K562 (cell line): Measurements from ENCODE around the gene TMEM41B. TPM values are rescaled to one million over a fixed set of nuclear protein-coding genes. Genes with fewer than 3 reads are reported as not detected.

ENCODE experiments used
- ATAC-seq: fragments of 200-7000 bp; cut with Tn5 transposase; 3 replicates; pipeline ENCODE4 v1.9.1; 2020; ENCODE audit warnings: moderate library complexity
- BruUV-seq: library from RNA; stranded (reverse); fragments of 400-500 nt; replicated peaks from 2 replicates; lab custom pipeline; 2021; lab: Mats Ljungman, UMichigan
- CTCF ChIA-PET: fragments of 300-600 bp; formaldehyde crosslinking; extraction: SDS; loops from one replicate; lab custom pipeline; 2021; ENCODE audit warnings: low intra/inter-chr PET ratio; lab: Yijun Ruan, JAX
- POLR2A ChIA-PET: fragments of 300-600, 350-650 bp; sonication (Branson Sonifier 250); formaldehyde crosslinking; extraction: SDS; loops from one replicate; lab custom pipeline; 2021; ENCODE audit warnings: antibody characterized with exemption, inconsistent platforms; lab: Yijun Ruan, JAX
- DNase-seq, 4 experiments: peaks; one replicate each; pipeline versions ENCODE4 v3.0.0 to v3.0.0-alpha.2; 2011 to 2018; ENCODE audit warnings: low spot score in 3 of 4, mixed read lengths in 3 of 4; ENCODE audit errors: extremely low read depth in 1 of 4
- FAIRE-seq: peaks from 2 replicates; lab custom pipeline; 2011; peaks lifted over from hg19 to GRCh38; lab: Jason Lieb, UNC
- H2AFZ ChIP-seq: 2 replicates; pipeline ENCODE4 v1.6.0; 2011; ENCODE audit warnings: low read depth, low read length, control low read depth, inconsistent platforms
- H3K27ac ChIP-seq: fragments of 200-600 bp; 3 replicates; pipeline ENCODE4 v1.8.0; 2011; ENCODE audit warnings: low read depth, mild to moderate bottlenecking, control low read depth, inconsistent platforms, low read length, moderate library complexity, mixed read lengths; ENCODE audit errors: extremely low read depth
- H3K27me3 ChIP-seq, 2 experiments: fragments of 300-600 bp in 1 of 2; 2 replicates in 1 of 2; 3 replicates in 1 of 2; pipeline versions ENCODE4 v1.6.0 to v1.8.0; 2011; ENCODE audit warnings: inconsistent platforms in 2 of 2, low read length in 2 of 2, mild to moderate bottlenecking in 1 of 2, mixed read lengths in 1 of 2, moderate library complexity in 1 of 2; ENCODE audit not compliant: control insufficient read depth in 2 of 2, insufficient read depth in 2 of 2
- H3K36me3 ChIP-seq: fragments of 300-600 bp; 3 replicates; pipeline ENCODE4 v1.8.0; 2011; ENCODE audit warnings: mild to moderate bottlenecking, low read length, inconsistent platforms; ENCODE audit not compliant: control insufficient read depth, insufficient read depth
- H3K4me1 ChIP-seq, 2 experiments: fragments of 200-600 bp in 1 of 2; replicated peaks in 1 of 2; 2 replicates in 1 of 2; 3 replicates in 1 of 2; pipeline versions ENCODE4 v1.5.1 to v1.8.0; 2011; ENCODE audit warnings: inconsistent platforms in 2 of 2, low read length in 2 of 2, mild to moderate bottlenecking in 1 of 2, mixed read lengths in 1 of 2, moderate library complexity in 1 of 2; ENCODE audit not compliant: control insufficient read depth in 2 of 2, insufficient read depth in 2 of 2
- H3K4me2 ChIP-seq: 2 replicates; pipeline ENCODE4 v1.6.1; 2011; ENCODE audit warnings: low read length, control low read depth, inconsistent platforms, mixed read lengths; ENCODE audit not compliant: insufficient read depth
- H3K4me3 ChIP-seq: fragments of 200-600 bp; sonication (generic), shearing (Covaris generic); 2 replicates; pipeline ENCODE4 v1.5.1; 2016; ENCODE audit warnings: control low read depth, inconsistent platforms
- H3K79me2 ChIP-seq: fragments of 200-600 bp; 3 replicates; pipeline ENCODE4 v1.8.0; 2011; ENCODE audit warnings: low read length, inconsistent platforms; ENCODE audit not compliant: control insufficient read depth, insufficient read depth
- H3K9ac ChIP-seq, 2 experiments: 2 replicates each; pipeline versions ENCODE4 v1.6.0 to v1.6.1; 2011; ENCODE audit warnings: low read depth in 2 of 2, low read length in 2 of 2, control low read depth in 1 of 2, inconsistent platforms in 1 of 2, mild to moderate bottlenecking in 1 of 2, mixed read lengths in 1 of 2; ENCODE audit not compliant: insufficient read depth in 1 of 2
- H3K9me1 ChIP-seq: one replicate; pipeline ENCODE4 v1.6.0; 2011; ENCODE audit warnings: inconsistent platforms, mild to moderate bottlenecking, low read length, moderate library complexity; ENCODE audit not compliant: control insufficient read depth, insufficient read depth
- H3K9me3 ChIP-seq: replicated peaks from 2 replicates; pipeline ENCODE4 v1.5.1; 2011; ENCODE audit warnings: low read depth, low read length, inconsistent platforms; ENCODE audit not compliant: control insufficient read depth, insufficient read depth
- H4K20me1 ChIP-seq: replicated peaks from 2 replicates; pipeline ENCODE4 v1.6.1; 2011; ENCODE audit warnings: low read length, inconsistent platforms, mixed read lengths; ENCODE audit not compliant: control insufficient read depth, insufficient read depth
- AFF1 ChIP-seq, 2 experiments: fragments of 450-650 bp; IDR thresholded peaks; 2 replicates each; pipeline ENCODE4 v1.6.1; 2018; ENCODE audit warnings: mild to moderate bottlenecking in 2 of 2, low read depth in 1 of 2; ENCODE audit not compliant: partially characterized antibody in 2 of 2
- ARID2 ChIP-seq: fragments of 450-650 bp; IDR thresholded peaks from 2 replicates; pipeline ENCODE4 v1.6.1; 2017; ENCODE audit warnings: antibody characterized with exemption, mild to moderate bottlenecking
- FOXJ2 ChIP-seq: fragments of 200-800 bp; sonication (Bioruptor generic); IDR thresholded peaks from 2 replicates; pipeline ENCODE4 v1.6.1; 2016; ENCODE audit warnings: missing genetic modification characterization, missing compliant biosample characterization
- GTF2F1 ChIP-seq: IDR thresholded peaks from 2 replicates; pipeline ENCODE4 v1.6.1; 2011; ENCODE audit warnings: low read depth, low read length, improper control_type of control experiment
- JUND ChIP-seq, 2 experiments: IDR thresholded peaks; 2 replicates in 1 of 2; 3 replicates in 1 of 2; pipeline ENCODE4 v1.6.1; 2011; ENCODE audit warnings: borderline replicate concordance in 2 of 2, low read depth in 2 of 2, low read length in 2 of 2, improper control_type of control experiment in 1 of 2, missing biosample characterization in 1 of 2, missing genetic modification characterization in 1 of 2, missing genetic modification reagents in 1 of 2
- KAT8 ChIP-seq: fragments of 450-650 bp; IDR thresholded peaks from 2 replicates; pipeline ENCODE4 v1.6.1; 2016; ENCODE audit warnings: low read depth, mild to moderate bottlenecking
- KDM4B ChIP-seq, 2 experiments: fragments of 450-650 bp in 1 of 2; sonication (generic) in 1 of 2; IDR thresholded peaks; 2 replicates each; pipeline ENCODE4 v1.6.1; 2016 to 2017; ENCODE audit warnings: borderline replicate concordance in 2 of 2, antibody characterized with exemption in 1 of 2, low read depth in 1 of 2, mild to moderate bottlenecking in 1 of 2
- MEF2A ChIP-seq: IDR thresholded peaks from 2 replicates; pipeline ENCODE4 v1.6.1; 2011; ENCODE audit warnings: low read depth, mild to moderate bottlenecking, low read length, moderate library complexity; ENCODE audit not compliant: control insufficient read depth
- PHF21A ChIP-seq: fragments of 450-650 bp; IDR thresholded peaks from 2 replicates; pipeline ENCODE4 v1.6.1; 2017; ENCODE audit warnings: low read depth, borderline replicate concordance
- PTRF ChIP-seq: fragments of 450-650 bp; IDR thresholded peaks from 2 replicates; pipeline ENCODE4 v1.6.1; 2016; ENCODE audit warnings: mild to moderate bottlenecking, missing genetic modification characterization, missing compliant biosample characterization
- SPI1 ChIP-seq: IDR thresholded peaks from 2 replicates; pipeline ENCODE4 v1.6.1; 2011; ENCODE audit warnings: low read depth, low read length, control low read depth, borderline replicate concordance
- TCF3 ChIP-seq: sonication (generic); formaldehyde crosslinking; IDR thresholded peaks from 2 replicates; pipeline ENCODE4 v1.4.0; 2020; ENCODE audit warnings: mild to moderate bottlenecking, missing genetic modification reagents
- THAP12 ChIP-seq: fragments of 250-450 bp; sonication (Bioruptor Pico); IDR thresholded peaks from 2 replicates; pipeline ENCODE4 v1.9.0; 2021; ENCODE audit warnings: mild to moderate bottlenecking, inconsistent platforms
- ZEB2 ChIP-seq: fragments of 450-650 bp; IDR thresholded peaks from 2 replicates; pipeline ENCODE4 v1.6.1; 2016
- ZNF12 ChIP-seq: sonication (generic); formaldehyde crosslinking; IDR thresholded peaks from 2 replicates; pipeline ENCODE4 v1.4.0; 2020; ENCODE audit warnings: mild to moderate bottlenecking, missing genetic modification reagents
- WGBS: fragments of 100-300 bp; shearing (Covaris generic); methylation state at CpG from one replicate; pipeline ENCODE4 v1.1.6; 2016; ENCODE audit warnings: low coverage, mixed read lengths; ENCODE audit not compliant: insufficient coverage; ENCODE audit errors: missing lambda C conversion rate; 5-methylcytosine and 5-hydroxymethylcytosine counted together
- in situ Hi-C: fragments of 300-500 bp; cut with MboI; formaldehyde crosslinking; loops from 4 replicates; pipeline ENCODE4 v1.15.0; 2018; ENCODE audit warnings: inconsistent platforms, mixed read lengths
- intact Hi-C: fragments of 100-400 bp; cut with micrococcal nuclease; formaldehyde crosslinking; loops from 2 replicates; pipeline ENCODE4 v1.14.2; 2022
- polyA plus RNA-seq, 8 experiments: library from polyadenylated mRNA; depleted of rRNA in 4 of 8; stranded (reverse) in 5 of 8; unstranded in 3 of 8; fragments of >200 nt; fragmentation: Nextera tagmentation in 2 of 8; fragmentation: Illumina TruSeq in 1 of 8; extraction: Ambion mirVana in 2 of 8; extraction: Trizol in 1 of 8; gene quantifications; 2 replicates each; pipeline versions ENCODE4 v1.2.1 to v1.2.3, GENCODE V29; 2011 to 2014; ENCODE audit warnings: inconsistent platforms in 1 of 8, missing spikeins in 1 of 8
- total RNA-seq, 7 experiments: library from RNA; depleted of rRNA in 6 of 7; stranded (reverse); fragments of >200 nt in 6 of 7; fragmentation: Illumina TruSeq in 2 of 7; extraction: Trizol in 2 of 7; gene quantifications; 2 replicates each; pipeline versions ENCODE4 v1.2.1 to v1.2.3, GENCODE V29; 2011 to 2021; ENCODE audit warnings: low replicate concordance in 1 of 7

TMEM41B gene
- total and polyA plus RNA-seq, 9 of the 15 experiments (the other 6 are each of a cell fraction or from before 2014, with no cell fraction given), result 17.1 to 89.6 (median 48.7) TPM

DNA sequence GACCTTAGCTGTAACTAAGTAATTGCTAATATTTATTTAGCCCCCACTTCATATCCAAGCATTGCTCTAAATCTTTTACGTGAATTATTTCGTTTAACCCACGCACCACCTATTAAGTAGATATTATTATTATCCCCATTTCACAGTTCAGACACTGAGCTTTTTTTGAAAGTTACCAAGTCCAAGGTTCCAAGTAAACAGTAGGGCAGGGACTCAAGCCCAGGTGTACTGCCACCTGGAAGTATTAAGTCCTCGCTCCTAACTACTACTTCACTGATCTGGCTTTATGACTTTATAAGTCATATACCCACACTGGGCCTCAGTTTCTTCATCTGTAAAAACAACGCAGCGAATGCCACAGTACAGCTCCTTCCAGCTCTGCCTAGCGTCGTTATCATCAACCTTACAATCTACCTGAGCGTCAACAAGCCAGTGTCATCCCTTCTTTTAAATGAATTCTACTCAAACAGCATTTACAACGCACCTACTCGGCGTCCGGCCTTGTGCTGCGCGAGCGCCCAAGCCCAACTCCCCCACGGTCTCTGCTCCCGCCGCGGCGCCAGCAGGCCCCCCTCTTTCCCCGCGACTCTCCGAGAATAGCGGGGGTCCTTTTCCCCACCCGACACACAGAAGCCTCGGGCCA, 624 bp downstream of the TMEM41B start:
- Histone ChIP-seq H3K9me1 (peaks cover 7% of the 10 kb centered on the region), H3K27ac (peak overlapping the region; percentile 94), H3K4me2 (peak overlapping the region; percentile 94), H4K20me1 (peaks cover 5% of the 10 kb centered on the region; the same call in 1 of the 2 replicates), H3K27me3 (no peaks in the 10 kb centered on the region), H3K79me2 (peaks cover 58% of the 10 kb centered on the region), H3K9me3 (peaks cover 4% of the 10 kb centered on the region; the same call in 1 of the 2 replicates), H3K4me1 (peaks cover 26 to 31% of the 10 kb centered on the region in 2 experiments), H3K9ac (peak overlapping the region; percentile 89 to 96), H2AFZ (peak overlapping the region; percentile 77), H3K4me3 (peak overlapping the region; percentile 97), H3K36me3 (peaks cover 22% of the 10 kb centered on the region; the same call in 2 of the 3 replicates)
- 2% methylated on average over 25 of the region's 27 CpGs for WGBS
- BruUV-seq, result TSS peak; percentile 52
- peak in 2 of 4 experiments; percentile 39 to 48 for DNase-seq
- ChIA-PET POLR2A (interaction anchor here (0.5 to 3.4 kb wide), 15 partner anchors 8 to 535 kb away, joined by 3 to 26 read pairs (median 4); partner anchors contain the start of genes DENND5A, IPO7, WEE1 and ZNF143), CTCF (no interaction called here)
- no peak for FAIRE-seq
- in situ Hi-C loops (no loop called here), intact Hi-C loops (loop anchor here (1.0 kb wide), 1 partner anchor 71 kb away; the partner anchor contains the start of gene IPO7)
- ATAC-seq, result peak; percentile 25
- no peak for TF ChIP-seq JUND (IDR thresholded peaks at IDR 0.05; ENCODE audit: borderline replicate concordance, low read depth, low read length)
- TF ChIP-seq JUND (tag; IDR thresholded peaks at IDR 0.05; ENCODE audit: borderline replicate concordance, low read depth, low read length), result peak; percentile 9; the same call in 1 of the 3 replicates
- TF ChIP-seq AFF1 (IDR thresholded peaks at IDR 0.05; ENCODE audit: low read depth in 1 of 2, partially characterized antibody in 2 of 2), result peak in 1 of 2 experiments; percentile 45
- no peak for TF ChIP-seq MEF2A
- no peak for TF ChIP-seq PTRF (tag)
- TF ChIP-seq TCF3 (CRISPR knock-in tag), result 0 out of 2 replicates have a peak, but pooled peaks have one; percentile 10
- TF ChIP-seq KAT8, result no peak
- peak; percentile 34; the same call in 1 of the 2 replicates for TF ChIP-seq FOXJ2 (tag)
- TF ChIP-seq PHF21A, result no peak
- TF ChIP-seq ZEB2, result peak; percentile 66
- TF ChIP-seq ARID2, result 0 out of 2 replicates have a peak, but pooled peaks have one; percentile 36
- TF ChIP-seq KDM4B (IDR thresholded peaks at IDR 0.05; ENCODE audit: borderline replicate concordance in 2 of 2, low read depth in 1 of 2), result no peak
- 0 out of 2 replicates have a peak, but pooled peaks have one; percentile 71 for TF ChIP-seq ZNF12 (CRISPR knock-in tag)
- TF ChIP-seq THAP12, result no peak
- TF ChIP-seq GTF2F1, result no peak
- no peak for TF ChIP-seq SPI1
